OCI-LY7 (cell line): ENCODE measurements around the gene BCL11A.

ENCODE experiments used
- EZH2phosphoT487 ChIP-seq: fragments of 200-600 bp; sonication (generic); IDR thresholded peaks from 2 replicates; pipeline ENCODE4 v1.6.1; 2018; ENCODE audit warnings: low read depth, borderline replicate concordance, mild to moderate bottlenecking, mixed run types, antibody characterized with exemption, low read length, moderate library complexity, mixed read lengths
- TF ChIP-seq, protein P1 (sequence below): fragments of 200-600 bp; sonication (generic); conservative IDR thresholded peaks from 2 replicates; pipeline ENCODE4 v1.5.1; 2014; ENCODE audit warnings: mild to moderate bottlenecking, antibody characterized with exemption, low read length, moderate library complexity, mixed read lengths

DNA sequence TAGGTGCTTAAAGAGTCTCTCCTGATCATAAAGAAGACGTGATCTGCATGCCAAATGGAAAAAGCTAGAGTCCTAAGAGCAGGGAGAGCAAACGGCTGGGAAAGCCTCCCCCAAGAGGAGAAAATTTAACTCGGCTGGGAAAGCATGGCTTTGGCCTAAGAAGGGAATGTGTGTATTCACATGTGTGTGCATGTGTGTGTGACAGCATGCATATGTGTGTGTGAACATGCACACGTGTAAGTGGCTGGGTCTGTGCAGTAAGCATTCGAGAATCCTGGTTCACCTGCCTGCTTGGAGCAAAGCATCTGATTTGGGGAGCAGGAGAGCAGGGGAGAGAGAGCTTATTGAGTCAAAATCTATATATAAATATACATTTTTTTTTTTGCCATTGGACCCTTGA, 30.1 kb upstream of the BCL11A start:
- TF ChIP-seq, protein P1, sequence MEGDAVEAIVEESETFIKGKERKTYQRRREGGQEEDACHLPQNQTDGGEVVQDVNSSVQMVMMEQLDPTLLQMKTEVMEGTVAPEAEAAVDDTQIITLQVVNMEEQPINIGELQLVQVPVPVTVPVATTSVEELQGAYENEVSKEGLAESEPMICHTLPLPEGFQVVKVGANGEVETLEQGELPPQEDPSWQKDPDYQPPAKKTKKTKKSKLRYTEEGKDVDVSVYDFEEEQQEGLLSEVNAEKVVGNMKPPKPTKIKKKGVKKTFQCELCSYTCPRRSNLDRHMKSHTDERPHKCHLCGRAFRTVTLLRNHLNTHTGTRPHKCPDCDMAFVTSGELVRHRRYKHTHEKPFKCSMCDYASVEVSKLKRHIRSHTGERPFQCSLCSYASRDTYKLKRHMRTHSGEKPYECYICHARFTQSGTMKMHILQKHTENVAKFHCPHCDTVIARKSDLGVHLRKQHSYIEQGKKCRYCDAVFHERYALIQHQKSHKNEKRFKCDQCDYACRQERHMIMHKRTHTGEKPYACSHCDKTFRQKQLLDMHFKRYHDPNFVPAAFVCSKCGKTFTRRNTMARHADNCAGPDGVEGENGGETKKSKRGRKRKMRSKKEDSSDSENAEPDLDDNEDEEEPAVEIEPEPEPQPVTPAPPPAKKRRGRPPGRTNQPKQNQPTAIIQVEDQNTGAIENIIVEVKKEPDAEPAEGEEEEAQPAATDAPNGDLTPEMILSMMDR, result no peak
- no peak for TF ChIP-seq EZH2phosphoT487
